ENCODE data around the gene MAP2. TPM values are rescaled to one million over a fixed set of nuclear protein-coding genes. Genes with fewer than 3 reads are reported as not detected.
A peak's percentile ranks its signal among the peaks of the same experiment; 100 is the strongest.

Gene MAP2
- total and polyA plus RNA-seq, 2 donors (not counting 3 experiments of a cell fraction or from before 2014, with no cell fraction given): 19.4 to 46.1 TPM

GRCh38 chr2:209619782-209620181 is 195.9 kb downstream of the MAP2 start:
- ChIA-PET CTCF (interaction anchor here (1.4 kb wide), 1 partner anchor 8 kb away, joined by 7 read pairs; no protein-coding TSS in a partner anchor), POLR2A (no interaction called here)
- FAIRE-seq (peak; percentile 12), DNase-seq (ENCODE audit: low read depth, low spot score) (peak; percentile 12)
- dilution Hi-C loops (cut with MboI; ENCODE audit: extremely low pct_ligation_motif_present, low sequenced_read_pairs): no loop called here
- Histone ChIP-seq H3K4me2 (ENCODE audit: insufficient read depth, low read length) (no peak overlapping the region), H4K20me1 (replicated peaks; ENCODE audit: control insufficient read depth, extremely low read depth, insufficient read depth, low read length) (no peaks in the 10 kb centered on the region), H3K36me3 (ENCODE audit: control insufficient read depth in 2 of 2, extremely low read depth in 1 of 2, insufficient read depth in 2 of 2, low read length in 2 of 2) (no peaks in the 10 kb centered on the region), H3K4me3 (replicated peaks in 1 of 3; ENCODE audit: insufficient read depth in 1 of 3, low read depth in 1 of 3, low read length in 3 of 3) (no peak overlapping the region), H3K9ac (replicated peaks; ENCODE audit: extremely low read depth, insufficient read depth, low read length) (no peak overlapping the region), H3K79me2 (ENCODE audit: control insufficient read depth, insufficient read depth, low read length) (no peaks in the 10 kb centered on the region), H3K27ac (ENCODE audit: insufficient read depth, low read depth, low read length) (no peak overlapping the region), H3K27me3 (ENCODE audit: control insufficient read depth in 2 of 2, insufficient read depth in 2 of 2, low read length in 2 of 2) (no peaks in the 10 kb centered on the region), H3K9me3 (replicated peaks; ENCODE audit: control insufficient read depth, insufficient read depth, low read length) (no peaks in the 10 kb centered on the region), H3K4me1 (ENCODE audit: control insufficient read depth, extremely low read depth, insufficient read depth, low read length) (peaks cover 9% of the 10 kb centered on the region), H3K9me1 (replicated peaks; ENCODE audit: control insufficient read depth, extremely low read depth, insufficient read depth, low read length) (no peaks in the 10 kb centered on the region), H2AFZ (ENCODE audit: low read depth, low read length) (peak overlapping the region; percentile 62)
- no TSS peak for BruUV-seq (replicated peaks)
- peak; percentile 32 for TF ChIP-seq FOS (IDR thresholded peaks at IDR 0.05; ENCODE audit: borderline replicate concordance, insufficient read depth, low read length)
- no peak for TF ChIP-seq POLR2AphosphoS5 (IDR thresholded peaks at IDR 0.05; ENCODE audit: insufficient read depth, low read depth, low read length)
- intact Hi-C loops (cut with micrococcal nuclease): no loop called here

GRCh38 chr2:209624192-209624938 is 200.5 kb downstream of the MAP2 start:
- H3K4me3 ChIP-seq (replicated peaks in 1 of 3; ENCODE audit: insufficient read depth in 1 of 3, low read depth in 1 of 3, low read length in 3 of 3): no peak overlapping the region
- TF ChIP-seq GATA2 (IDR thresholded peaks at IDR 0.05; ENCODE audit: insufficient read depth, insufficient read length, low read depth, low read length) (no peak), MAX (IDR thresholded peaks at IDR 0.05; ENCODE audit: insufficient read depth, insufficient read length) (no peak)
- H3K27me3 ChIP-seq (ENCODE audit: control insufficient read depth in 2 of 2, insufficient read depth in 2 of 2, low read length in 2 of 2): no peaks in the 10 kb centered on the region
- no peak for DNase-seq (ENCODE audit: low read depth, low spot score)
- H4K20me1 ChIP-seq (replicated peaks; ENCODE audit: control insufficient read depth, extremely low read depth, insufficient read depth, low read length): peaks cover 2% of the 10 kb centered on the region
- H3K9me3 ChIP-seq (replicated peaks; ENCODE audit: control insufficient read depth, insufficient read depth, low read length): no peaks in the 10 kb centered on the region
- no TSS peak for BruUV-seq (replicated peaks)
- ChIA-PET POLR2A (no interaction called here), CTCF (interaction anchor here (1.2 to 2.2 kb wide), 3 partner anchors 8 to 290 kb away, joined by 3 to 4 read pairs (median 4); no protein-coding TSS in a partner anchor)
- no peak overlapping the region for H3K9ac ChIP-seq (replicated peaks; ENCODE audit: extremely low read depth, insufficient read depth, low read length)
- H3K4me1 ChIP-seq (ENCODE audit: control insufficient read depth, extremely low read depth, insufficient read depth, low read length): peaks cover 8% of the 10 kb centered on the region
- H3K27ac ChIP-seq (ENCODE audit: insufficient read depth, low read depth, low read length): no peak overlapping the region
- no peak for FAIRE-seq
- intact Hi-C loops (cut with micrococcal nuclease): no loop called here
- H3K36me3 ChIP-seq (ENCODE audit: control insufficient read depth in 2 of 2, extremely low read depth in 1 of 2, insufficient read depth in 2 of 2, low read length in 2 of 2): no peaks in the 10 kb centered on the region
- no peaks in the 10 kb centered on the region for H3K9me1 ChIP-seq (replicated peaks; ENCODE audit: control insufficient read depth, extremely low read depth, insufficient read depth, low read length)
- H2AFZ ChIP-seq (ENCODE audit: low read depth, low read length): no peak overlapping the region
- dilution Hi-C loops (cut with MboI; ENCODE audit: extremely low pct_ligation_motif_present, low sequenced_read_pairs): no loop called here
- no peak overlapping the region for H3K4me2 ChIP-seq (ENCODE audit: insufficient read depth, low read length)
- H3K79me2 ChIP-seq (ENCODE audit: control insufficient read depth, insufficient read depth, low read length): no peaks in the 10 kb centered on the region

All from endothelial cell of umbilical vein (primary cell).